Measurements from ENCODE around the gene HEBP2. TPM values are rescaled to one million over a fixed set of nuclear protein-coding genes. Genes with fewer than 3 reads are reported as not detected.
"Not testable (repeated sequence)": the region's sequence is repeated elsewhere in the genome, so short reads cannot be mapped to it uniquely, and the experiment has no call there.

The HEBP2 gene
- polyA plus RNA-seq, 3 donors, result 39.4 to 67.3 (median 57.7) TPM

DNA sequence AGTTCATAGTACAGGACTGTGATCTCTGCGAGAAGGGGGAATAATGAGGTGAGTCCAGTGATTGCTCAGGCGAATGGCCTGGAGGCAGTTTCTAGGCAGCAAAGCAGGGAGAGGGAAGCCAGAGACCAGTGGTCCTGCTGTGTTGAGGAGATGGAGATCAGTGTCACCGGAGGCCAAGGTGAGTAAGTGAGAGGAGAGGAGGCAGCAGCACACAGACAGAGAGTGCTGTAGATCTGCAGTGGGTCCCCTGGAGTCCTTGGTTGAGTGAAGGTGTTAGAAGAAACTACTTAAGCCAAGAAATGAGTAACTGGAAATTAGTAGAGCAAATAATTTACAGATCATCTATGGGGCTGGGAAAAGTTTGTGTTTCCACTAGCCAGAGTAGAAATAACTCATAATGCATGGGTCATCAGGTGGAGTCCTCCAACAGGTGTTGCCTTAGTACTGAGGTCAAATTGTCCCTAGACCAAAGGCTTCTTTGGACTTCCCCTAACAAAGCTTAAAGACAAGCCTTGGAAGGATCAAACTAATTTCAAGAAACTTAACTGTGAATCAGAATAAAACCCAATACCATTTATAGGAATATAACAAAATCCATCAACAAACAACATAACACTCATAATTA lies 13.6 kb downstream of the HEBP2 start:
- DNase-seq (ENCODE audit: extremely low read depth in 1 of 11, low read depth in 9 of 11, low spot score in 4 of 11), result no peak

DNA sequence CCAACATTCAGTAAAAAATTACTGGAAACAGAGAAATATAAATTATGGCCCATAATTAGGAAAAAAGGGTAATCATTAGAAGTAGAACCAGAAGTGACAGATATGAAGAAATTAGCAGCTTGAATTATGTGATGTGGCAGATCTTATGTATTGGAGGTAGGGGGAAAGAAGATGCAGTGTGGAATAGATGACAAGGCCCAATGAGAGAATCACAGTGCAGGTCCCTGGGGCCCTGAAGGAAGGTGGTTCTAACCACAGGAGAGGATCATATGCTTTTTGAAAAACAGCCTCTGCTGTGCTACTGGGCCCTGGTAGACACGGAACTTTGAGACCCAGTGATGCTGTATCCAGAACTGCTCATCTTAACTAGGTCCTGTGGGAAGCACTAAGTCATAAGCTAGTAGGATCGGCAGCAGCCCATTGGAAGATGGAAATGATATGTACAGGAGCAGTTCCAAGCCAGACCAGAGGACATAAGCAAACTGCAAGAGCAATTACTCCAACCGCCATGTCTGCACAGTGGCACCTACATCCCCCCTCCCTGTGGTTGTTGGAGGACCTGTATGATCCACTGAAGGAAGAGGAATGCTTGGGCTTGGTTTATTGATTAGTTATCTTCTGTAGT lies 14.2 kb downstream of the HEBP2 start:
- DNase-seq (ENCODE audit: extremely low read depth in 1 of 11, low read depth in 9 of 11, low spot score in 4 of 11), result no peak

DNA sequence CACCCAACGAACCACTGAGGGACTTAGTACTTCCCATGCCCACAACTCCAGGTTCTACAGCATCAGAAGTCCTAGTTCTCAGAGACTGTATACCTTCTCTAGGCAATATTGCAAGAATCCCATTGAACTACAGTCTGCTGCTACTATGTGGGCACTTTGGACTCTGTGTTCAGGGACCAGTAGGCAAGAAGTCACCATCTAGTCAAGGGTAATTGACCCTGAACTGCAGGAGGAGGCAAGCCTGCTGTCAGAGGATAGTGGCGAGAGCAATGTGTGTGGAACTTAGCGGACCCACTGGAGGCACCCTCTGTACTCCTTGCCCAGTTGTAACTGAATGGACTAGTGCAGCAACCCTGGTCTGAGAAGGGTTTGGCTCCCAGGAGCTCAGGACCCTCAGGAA lies 15.7 kb downstream of the HEBP2 start:
- DNase-seq (ENCODE audit: extremely low read depth in 1 of 11, low read depth in 9 of 11, low spot score in 4 of 11), result no peak

DNA sequence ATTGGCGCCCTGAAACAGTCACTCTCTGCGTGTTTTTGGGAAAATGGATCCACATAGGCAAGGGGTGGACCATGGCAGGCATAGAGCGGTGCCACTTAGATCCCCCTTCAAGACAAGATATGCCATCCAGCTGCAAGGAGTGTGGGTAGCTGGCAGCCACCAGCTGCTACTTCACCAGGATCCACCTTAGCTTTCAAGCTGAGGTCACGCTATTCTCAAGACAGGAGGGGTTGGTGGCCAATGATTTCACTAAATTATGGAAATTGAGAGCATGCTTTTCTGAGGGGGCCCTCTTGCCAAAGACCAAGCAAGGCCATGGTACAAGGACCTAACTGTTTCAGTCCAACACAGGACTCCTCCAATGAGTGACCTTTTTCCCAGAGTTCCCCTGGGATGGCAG lies 16.3 kb downstream of the HEBP2 start:
- no peak for DNase-seq (ENCODE audit: extremely low read depth in 1 of 11, low read depth in 9 of 11, low spot score in 4 of 11)

DNA sequence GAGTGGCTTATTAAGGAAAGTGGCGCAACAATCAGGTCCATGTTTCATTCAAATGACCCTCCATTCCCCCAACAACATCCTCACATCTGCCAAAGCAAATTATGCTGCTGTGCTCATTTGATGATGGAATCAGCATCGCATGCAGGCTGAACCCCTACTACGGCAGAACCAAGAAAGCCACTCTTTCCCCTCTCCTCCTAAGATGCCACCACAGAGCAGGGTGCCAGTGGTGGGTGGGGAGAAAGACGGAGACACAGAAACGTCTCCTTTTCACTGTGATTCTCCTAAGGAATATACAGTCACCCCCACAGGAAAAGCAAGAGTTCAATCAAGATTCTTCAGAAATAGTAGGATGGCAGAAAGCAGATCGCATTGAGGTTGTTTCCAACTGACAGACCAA lies 17.1 kb downstream of the HEBP2 start:
- DNase-seq (ENCODE audit: extremely low read depth in 1 of 11, low read depth in 9 of 11, low spot score in 4 of 11), result no peak

DNA sequence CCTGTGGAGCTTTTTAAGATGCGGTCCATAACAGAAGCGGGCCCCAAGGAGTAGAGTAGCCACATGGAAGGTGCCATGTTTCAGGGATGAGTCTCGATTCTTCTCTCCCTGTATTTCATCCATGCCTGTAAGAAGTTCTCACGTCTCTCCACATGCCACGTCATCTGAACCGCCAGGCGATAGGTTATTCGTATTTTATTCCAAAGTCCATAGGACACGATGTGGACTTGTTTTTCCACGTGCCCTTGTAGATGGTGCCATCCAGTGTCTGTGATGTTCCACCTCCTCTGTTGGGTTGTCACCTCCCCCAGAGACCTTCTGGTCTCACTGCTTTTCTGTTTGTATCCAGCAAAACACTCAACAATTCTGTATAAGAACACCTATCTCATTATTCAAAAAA lies 17.6 kb downstream of the HEBP2 start:
- no peak for DNase-seq (ENCODE audit: extremely low read depth in 1 of 11, low read depth in 9 of 11, low spot score in 4 of 11)

DNA sequence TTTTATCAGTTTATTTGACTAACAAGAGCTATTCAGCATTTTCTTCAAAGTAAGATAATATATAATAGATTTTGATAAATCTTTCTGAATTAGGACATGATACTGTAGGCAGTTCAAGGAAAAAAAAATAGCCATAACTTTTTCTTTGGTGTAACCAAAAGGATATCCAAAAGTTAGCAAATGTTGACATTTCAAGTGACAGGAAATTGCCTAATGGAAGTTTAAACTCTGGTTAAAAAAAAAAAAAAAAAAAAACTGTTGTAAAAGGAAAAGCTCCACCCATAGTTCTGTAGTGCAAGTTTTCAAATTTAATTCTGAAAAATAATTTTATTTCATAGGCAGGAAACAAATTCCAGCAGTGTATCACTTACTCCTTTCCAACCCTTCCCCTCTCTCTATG lies 18.8 kb downstream of the HEBP2 start:
- no peak for DNase-seq (ENCODE audit: extremely low read depth in 1 of 11, low read depth in 9 of 11, low spot score in 4 of 11)

DNA sequence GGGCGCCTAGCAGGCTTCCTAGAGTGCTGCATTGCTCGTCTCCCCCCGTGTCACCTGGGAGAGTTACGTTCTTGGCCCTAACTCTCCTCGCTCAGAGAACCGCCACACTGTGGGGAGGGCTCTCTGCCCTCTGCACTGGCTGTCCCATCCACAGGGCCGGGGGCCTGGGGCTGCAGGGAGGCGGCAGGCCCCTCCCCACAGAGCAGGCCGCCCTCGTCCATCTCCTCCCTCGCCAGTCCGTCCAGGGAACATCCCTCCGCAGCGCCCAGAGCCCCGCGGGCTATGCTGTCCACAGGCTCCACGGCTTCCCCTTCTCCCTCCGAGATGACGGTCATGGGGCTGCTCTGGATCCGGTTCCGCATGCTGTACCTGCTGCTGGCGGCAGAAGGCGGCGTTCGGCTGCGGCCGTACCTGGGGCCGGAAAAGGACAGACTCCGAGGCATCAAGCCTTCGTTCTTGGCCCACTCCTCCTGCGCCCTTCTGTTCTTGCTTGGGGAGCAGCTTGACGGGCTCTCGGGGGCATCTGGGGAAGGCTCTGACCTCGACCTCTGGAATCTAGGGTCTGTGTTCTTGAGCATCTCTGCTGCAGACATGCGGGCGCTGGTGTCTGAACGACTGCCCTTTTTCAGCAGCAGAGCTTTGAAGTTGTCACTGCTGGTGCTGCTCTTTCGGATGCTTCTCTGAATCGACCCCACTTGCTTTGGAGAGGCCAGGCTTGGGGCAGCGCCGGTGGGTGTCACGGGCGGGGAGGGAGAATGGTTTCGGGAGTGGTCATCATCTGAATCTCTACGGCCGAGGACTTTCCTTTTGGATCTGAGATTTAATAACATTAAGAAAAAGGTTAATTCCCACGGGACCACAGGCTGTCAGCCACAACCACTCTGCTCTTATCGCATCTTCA lies 20.2 kb downstream of the HEBP2 start:
- no peak for DNase-seq (ENCODE audit: extremely low read depth in 1 of 11, low read depth in 9 of 11, low spot score in 4 of 11)

DNA sequence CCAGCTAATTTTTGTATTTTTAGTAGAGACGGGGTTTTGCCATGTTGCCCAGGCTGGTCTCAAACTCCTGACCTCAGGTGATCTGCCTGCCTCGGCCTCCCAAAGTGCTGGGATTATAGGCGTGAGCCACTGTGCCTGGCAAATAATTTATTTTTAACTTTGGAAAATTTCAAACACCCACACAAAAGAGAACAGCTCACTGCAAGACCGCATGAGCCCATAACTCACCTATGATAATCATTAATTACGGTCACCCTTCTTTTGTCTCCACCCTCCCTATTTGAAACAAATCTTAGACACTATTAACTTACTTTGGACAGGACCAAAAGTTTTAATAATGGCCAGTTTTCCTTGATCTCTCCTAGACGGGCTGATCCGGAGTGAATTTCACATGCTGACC lies 21.2 kb downstream of the HEBP2 start:
- not testable (repeated sequence) for DNase-seq (ENCODE audit: extremely low read depth in 1 of 11, low read depth in 9 of 11, low spot score in 4 of 11)

DNA sequence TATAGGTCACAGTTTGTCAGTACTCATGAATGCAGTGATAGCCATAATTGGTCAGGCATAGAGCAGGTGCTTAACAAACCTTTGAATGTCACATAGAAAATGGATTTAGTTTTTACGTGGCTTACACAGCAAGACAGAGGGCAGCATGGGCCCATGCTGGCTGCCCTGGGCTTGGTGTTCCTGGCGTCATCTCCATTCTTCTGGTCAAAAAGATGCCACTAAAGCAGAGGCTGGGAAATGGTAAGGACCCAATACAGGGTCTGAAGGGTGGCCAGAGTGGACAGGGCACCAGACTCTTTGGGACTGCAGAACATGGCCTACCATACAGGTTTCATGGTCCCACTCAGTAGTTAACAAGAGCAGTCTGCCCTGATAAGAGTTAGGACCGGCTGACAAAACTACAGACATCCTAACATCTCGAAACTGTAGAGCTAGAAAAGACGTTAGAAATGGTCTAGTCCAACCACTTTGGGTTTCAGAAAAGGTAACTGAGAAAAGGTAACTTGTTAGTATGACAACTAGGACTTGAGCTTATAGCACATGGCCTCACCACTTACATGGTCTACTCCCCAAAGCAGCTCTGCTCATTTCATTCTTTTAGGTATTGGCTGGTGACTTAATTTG lies 22.6 kb downstream of the HEBP2 start:
- DNase-seq (ENCODE audit: extremely low read depth in 1 of 11, low read depth in 9 of 11, low spot score in 4 of 11), result no peak

DNA sequence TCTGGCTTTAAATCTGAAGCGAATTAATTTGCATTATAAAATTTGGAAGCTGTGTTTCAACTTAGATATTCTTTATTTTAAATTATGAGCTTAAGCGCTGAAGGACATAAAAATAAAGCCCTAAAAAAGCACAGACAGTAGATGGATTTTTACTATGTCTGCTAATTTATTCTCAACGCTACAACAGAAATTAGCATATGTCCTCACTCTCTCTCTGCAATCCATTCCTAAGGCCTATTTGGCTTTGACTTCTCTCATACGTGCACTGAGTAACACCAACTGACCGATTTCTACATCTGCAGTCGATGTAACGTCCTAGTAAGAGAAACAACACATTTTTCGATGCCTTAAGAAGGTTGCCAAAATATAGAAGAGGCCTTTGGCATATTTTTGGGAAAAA lies 23.7 kb downstream of the HEBP2 start:
- DNase-seq (ENCODE audit: extremely low read depth in 1 of 11, low read depth in 9 of 11, low spot score in 4 of 11), result no peak

DNA sequence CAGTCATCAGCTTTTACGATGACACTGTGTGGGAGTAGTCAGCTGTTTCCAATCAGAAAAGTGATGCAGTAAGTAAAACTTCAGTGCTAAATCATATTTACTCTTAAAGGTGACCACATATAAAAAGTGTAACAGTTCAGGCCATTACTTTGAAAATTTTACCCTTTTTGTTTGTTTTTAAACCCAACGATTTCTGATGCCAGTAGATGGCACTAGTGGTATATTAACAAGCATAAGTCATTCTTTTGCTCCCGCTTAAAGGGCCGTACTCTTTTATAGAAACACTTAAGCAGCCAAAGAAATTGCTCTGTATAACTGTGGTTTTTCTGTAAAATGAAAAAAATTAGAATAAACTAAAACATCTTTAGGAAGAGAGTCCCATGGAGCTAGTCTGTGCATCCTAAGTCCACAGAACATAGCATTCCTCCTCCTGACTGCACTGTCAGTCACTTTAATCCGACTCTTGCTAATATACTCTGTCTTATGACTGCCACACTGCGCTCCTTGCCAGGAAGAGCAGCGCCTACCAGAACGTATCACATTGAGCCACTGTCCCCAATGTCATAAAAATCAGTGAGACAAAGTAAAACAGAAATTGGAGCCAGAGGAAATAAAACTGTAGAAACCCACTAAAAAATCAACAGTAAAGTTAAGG lies 25.0 kb downstream of the HEBP2 start:
- DNase-seq (ENCODE audit: extremely low read depth in 1 of 11, low read depth in 9 of 11, low spot score in 4 of 11), result peak in 9 of 11 donors; percentile 25 to 59 (median 45)

DNA sequence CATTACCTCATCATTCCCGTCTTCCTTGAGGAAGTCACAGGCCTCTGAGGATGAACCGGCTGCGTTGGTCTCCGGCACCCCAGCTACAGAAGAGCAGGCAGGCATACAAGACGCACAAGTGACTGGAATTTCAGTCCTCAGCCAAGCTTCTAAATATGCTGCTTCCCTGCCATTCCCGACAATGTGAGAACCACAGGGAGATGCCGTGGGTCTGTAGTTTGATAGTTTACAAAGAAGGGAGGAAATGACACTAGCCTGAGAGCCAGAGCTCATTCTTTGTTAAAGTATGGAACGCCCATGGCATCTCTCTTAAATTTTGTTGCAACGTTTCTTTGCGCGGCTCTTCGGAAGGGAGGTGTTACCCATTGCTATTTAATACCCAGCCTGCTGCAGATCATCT lies 25.7 kb downstream of the HEBP2 start:
- DNase-seq (ENCODE audit: extremely low read depth in 1 of 11, low read depth in 9 of 11, low spot score in 4 of 11), result no peak

DNA sequence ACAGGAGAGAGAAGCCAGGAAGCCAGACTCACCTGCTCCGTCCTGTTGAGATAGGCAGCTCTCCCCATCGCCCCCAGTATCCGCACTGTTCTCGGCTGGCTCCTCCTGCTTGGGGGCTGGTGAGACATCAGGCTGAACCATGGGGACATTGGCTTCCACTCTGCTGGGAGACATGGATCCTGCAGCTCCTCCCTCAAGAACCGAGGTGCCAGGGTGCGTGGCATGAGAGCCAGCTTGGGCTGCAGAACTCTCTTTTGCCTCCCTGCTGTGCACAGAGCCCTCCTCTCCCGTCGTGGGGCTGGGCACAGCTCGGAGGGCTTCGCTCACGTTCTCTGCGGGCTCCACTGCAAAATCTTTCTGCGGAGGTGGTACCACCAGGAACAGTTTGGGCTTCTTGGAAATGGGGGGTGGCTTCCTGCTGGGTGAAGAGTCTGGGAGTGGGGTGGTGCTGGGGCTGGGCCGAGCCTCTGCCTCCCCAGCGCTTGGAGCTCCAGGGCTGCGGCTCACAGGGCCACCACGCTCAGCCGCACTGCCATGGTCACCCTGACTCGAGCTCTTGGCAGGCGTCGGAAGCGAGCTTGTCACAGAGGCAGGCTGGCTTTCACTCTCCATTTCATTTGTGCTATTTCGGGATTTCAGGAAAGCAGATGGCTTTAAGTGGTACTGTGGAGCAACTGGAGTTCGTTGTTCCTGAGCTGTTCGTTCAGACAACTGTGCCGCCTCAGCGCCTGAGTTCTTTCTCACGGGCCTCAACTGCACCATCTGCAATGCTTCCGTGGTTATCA lies 26.5 kb downstream of the HEBP2 start:
- DNase-seq (ENCODE audit: extremely low read depth in 1 of 11, low read depth in 9 of 11, low spot score in 4 of 11), result no peak

DNA sequence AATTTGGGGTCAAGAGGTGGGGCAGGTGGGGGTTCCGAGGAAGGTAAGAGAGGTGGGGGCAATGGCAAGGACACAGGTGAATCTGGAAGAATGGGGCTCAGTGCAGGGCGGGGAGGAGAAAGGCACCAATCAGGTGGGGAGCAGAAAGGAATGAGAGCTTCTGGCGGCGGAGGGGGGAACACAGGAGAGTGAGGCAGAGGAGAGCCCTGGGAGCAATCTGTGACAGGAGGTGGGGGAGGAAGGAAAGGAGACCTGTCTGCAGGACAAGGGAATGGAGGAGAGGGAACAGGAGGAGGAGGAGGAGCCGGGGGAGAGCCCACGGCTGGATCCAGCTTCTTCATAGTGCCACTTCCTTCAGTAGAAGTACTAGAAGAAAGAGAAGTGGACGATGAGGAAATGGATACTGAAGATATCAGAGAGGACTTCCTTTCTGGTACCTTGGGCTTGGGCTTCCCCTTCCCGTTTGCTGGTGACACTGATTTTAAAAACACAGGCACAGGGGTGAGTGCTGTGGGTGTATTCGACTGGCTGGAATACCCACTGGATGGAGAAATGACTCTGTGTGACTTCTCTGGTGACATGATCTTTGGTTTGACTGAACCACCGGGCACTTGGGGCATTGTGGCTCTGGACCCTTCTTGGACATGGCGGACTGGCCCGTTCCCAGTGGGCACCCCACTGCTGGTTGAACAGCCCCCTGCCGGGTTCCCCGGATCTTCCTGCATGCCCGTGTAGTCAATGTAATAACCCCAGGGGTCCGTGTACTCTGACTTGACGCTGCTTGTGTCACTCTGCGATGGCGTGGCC lies 27.4 kb downstream of the HEBP2 start:
- no peak for DNase-seq (ENCODE audit: extremely low read depth in 1 of 11, low read depth in 9 of 11, low spot score in 4 of 11)

DNA sequence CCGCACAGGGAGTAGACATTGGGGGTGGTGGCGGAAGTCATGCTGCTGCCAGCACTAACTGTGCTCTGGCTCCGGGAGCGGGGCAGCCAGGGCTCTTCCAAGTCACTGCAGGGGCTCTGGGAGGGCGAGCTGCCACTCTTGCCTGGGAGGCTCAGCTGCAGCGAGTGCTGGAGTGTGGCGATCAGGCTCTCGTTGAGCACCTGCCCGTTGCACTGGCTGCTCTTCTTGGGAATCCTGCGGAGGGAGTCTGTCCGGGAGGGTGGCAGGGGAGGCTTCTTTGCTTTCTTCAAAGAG lies 28.0 kb downstream of the HEBP2 start:
- no peak for DNase-seq (ENCODE audit: extremely low read depth in 1 of 11, low read depth in 9 of 11, low spot score in 4 of 11)

DNA sequence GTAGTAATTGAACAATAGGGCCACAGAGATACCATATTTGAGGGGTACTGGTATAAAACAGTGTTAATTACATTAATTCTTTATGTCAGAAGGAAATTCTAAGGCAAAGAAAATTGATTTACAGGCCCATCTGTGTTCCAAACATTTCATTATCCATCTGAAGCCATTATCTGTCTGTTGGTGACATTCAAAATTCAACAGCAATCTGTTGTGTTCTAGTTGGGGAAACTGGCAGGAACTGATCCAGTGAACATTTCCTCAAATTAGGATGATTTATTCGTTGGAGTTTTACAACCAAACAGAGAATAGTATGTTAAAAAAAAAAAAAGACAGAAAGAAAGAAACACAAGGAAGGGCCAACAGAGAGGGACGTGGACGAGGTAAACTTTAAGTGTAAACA lies 30.1 kb downstream of the HEBP2 start:
- DNase-seq (ENCODE audit: extremely low read depth in 1 of 11, low read depth in 9 of 11, low spot score in 4 of 11), result no peak

DNA sequence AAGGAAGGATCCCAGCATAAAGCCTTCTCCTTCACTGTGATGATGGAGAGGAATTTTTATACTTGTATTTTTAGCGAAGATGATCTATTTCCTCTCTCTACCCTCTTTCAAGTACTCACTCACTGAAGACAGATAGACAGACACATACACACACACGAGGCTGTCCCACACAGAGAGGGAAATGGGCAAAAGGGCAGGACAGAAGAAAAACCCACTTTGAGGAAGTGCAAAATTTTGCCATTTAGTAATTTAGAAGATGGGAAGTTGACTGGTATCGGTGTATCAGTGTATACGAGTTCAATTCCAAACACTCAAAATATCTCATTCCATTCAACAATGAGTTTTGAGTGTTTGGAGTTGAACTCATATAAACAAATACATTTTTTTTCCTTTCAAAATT lies 30.9 kb downstream of the HEBP2 start:
- no peak for DNase-seq (ENCODE audit: extremely low read depth in 1 of 11, low read depth in 9 of 11, low spot score in 4 of 11)

All from renal cortex interstitium (tissue), 11 donors.